Fibroblast of lung (primary cell): Measurements from ENCODE around the gene FOXL1. TPM values are rescaled to one million over a fixed set of nuclear protein-coding genes. Genes with fewer than 3 reads are reported as not detected.
A peak's percentile ranks its signal among the peaks of the same experiment; 100 is the strongest.

Experiments
- DNase-seq, 2 donors: peaks; one replicate each; pipeline versions ENCODE4 v3.0.0 to v3.0.0-alpha.2; 2010; ENCODE audit warnings: low read depth in 2 of 2
- H2AFZ ChIP-seq: 2 replicates; pipeline ENCODE4 v1.5.1; 2012; ENCODE audit warnings: low read length, control low read depth, inconsistent platforms
- H3K27ac ChIP-seq: 2 replicates; pipeline ENCODE4 v1.5.1; 2011; ENCODE audit warnings: low read length, control low read depth; ENCODE audit not compliant: insufficient read depth
- H3K27me3 ChIP-seq: 2 replicates; pipeline ENCODE4 v1.5.1; 2011; ENCODE audit warnings: mild to moderate bottlenecking, low read length; ENCODE audit not compliant: control insufficient read depth, insufficient read depth
- H3K36me3 ChIP-seq: 2 replicates; pipeline ENCODE4 v1.5.1; 2011; ENCODE audit warnings: low read length; ENCODE audit not compliant: control insufficient read depth, insufficient read depth
- H3K4me1 ChIP-seq: 2 replicates; pipeline ENCODE4 v1.5.1; 2011; ENCODE audit warnings: low read length; ENCODE audit not compliant: control insufficient read depth, insufficient read depth; ENCODE audit errors: extremely low read depth
- H3K4me2 ChIP-seq: 2 replicates; pipeline ENCODE4 v1.5.1; 2011; ENCODE audit warnings: low read length, control low read depth; ENCODE audit not compliant: insufficient read depth; ENCODE audit errors: extremely low read depth
- H3K4me3 ChIP-seq, 4 experiments: fragments of 200-600 bp in 1 of 4; sonication (generic) in 1 of 4; replicated peaks in 1 of 4; 2 replicates each; pipeline ENCODE4 v1.5.1; 2011 to 2016; ENCODE audit warnings: low read length in 4 of 4, low read depth in 3 of 4, mild to moderate bottlenecking in 3 of 4, control low read depth in 2 of 4, inconsistent platforms in 1 of 4, mixed read lengths in 1 of 4; ENCODE audit not compliant: insufficient read depth in 1 of 4; ENCODE audit errors: control extremely low read depth in 1 of 4
- H3K79me2 ChIP-seq: 2 replicates; pipeline ENCODE4 v1.5.1; 2012; ENCODE audit warnings: mild to moderate bottlenecking, low read length, inconsistent platforms; ENCODE audit not compliant: control insufficient read depth, insufficient read depth
- H3K9ac ChIP-seq: 2 replicates; pipeline ENCODE4 v1.5.1; 2011; ENCODE audit warnings: mild to moderate bottlenecking, low read length, control low read depth; ENCODE audit not compliant: insufficient read depth
- H3K9me3 ChIP-seq: 2 replicates; pipeline ENCODE4 v1.5.1; 2012; ENCODE audit warnings: low read depth, low read length; ENCODE audit not compliant: control insufficient read depth, insufficient read depth
- H4K20me1 ChIP-seq: 2 replicates; pipeline ENCODE4 v1.5.1; 2011; ENCODE audit warnings: low read length; ENCODE audit not compliant: control insufficient read depth, insufficient read depth; ENCODE audit errors: extremely low read depth
- CTCF ChIP-seq, 2 donors: IDR thresholded peaks in 1 of 2; conservative IDR thresholded peaks in 1 of 2; 1 replicate in 1 of 2; 2 replicates in 1 of 2; pipeline ENCODE4 v1.5.1; 2011 to 2012; ENCODE audit warnings: low read length in 2 of 2, control low read depth in 1 of 2, inconsistent platforms in 1 of 2, low read depth in 1 of 2, mild to moderate bottlenecking in 1 of 2
- EZH2 ChIP-seq: IDR thresholded peaks from 2 replicates; pipeline ENCODE4 v1.5.1; 2012; ENCODE audit warnings: low read length, control low read depth, mild to moderate bottlenecking; ENCODE audit errors: missing control alignments
- polyA plus RNA-seq, 2 donors: library from polyadenylated mRNA; depleted of rRNA in 1 of 2; stranded (reverse) in 1 of 2; unstranded in 1 of 2; fragments of >200 nt; gene quantifications; 2 replicates each; pipeline ENCODE4 v1.2.1, GENCODE V29; 2011 to 2012; ENCODE audit warnings: missing spikeins in 1 of 2
- total RNA-seq: library from RNA; depleted of rRNA; stranded (reverse); fragments of >200 nt; gene quantifications from 2 replicates; pipeline ENCODE4 v1.2.1, GENCODE V29; 2014

Gene FOXL1
- total and polyA plus RNA-seq, 2 donors (not counting 1 experiment from before 2014, with no cell fraction given), result 5.9 to 27.4 TPM

GRCh38 chr16:86594721-86595120 is 16.4 kb downstream of the FOXL1 start:
- H3K4me2 ChIP-seq, result peak overlapping the region; percentile 9
- TF ChIP-seq EZH2 (no peak), CTCF (conservative IDR thresholded peaks at IDR 0.05 in 1 of 2, IDR thresholded peaks at IDR 0.05 in 1 of 2; ENCODE audit: low read depth in 1 of 2, low read length in 2 of 2) (no peak)

GRCh38 chr16:86595983-86596605 is 17.7 kb downstream of the FOXL1 start:
- H3K4me1 ChIP-seq, result peaks cover 5% of the 10 kb centered on the region
- H3K9ac ChIP-seq, result no peak overlapping the region
- H3K9me3 ChIP-seq, result no peaks in the 10 kb centered on the region
- no peaks in the 10 kb centered on the region for H3K36me3 ChIP-seq
- H3K27me3 ChIP-seq, result no peaks in the 10 kb centered on the region
- H3K4me3 ChIP-seq, result no peak overlapping the region
- H2AFZ ChIP-seq, result no peak overlapping the region
- no peaks in the 10 kb centered on the region for H4K20me1 ChIP-seq
- H3K27ac ChIP-seq, result no peak overlapping the region
- peak in 1 of 2 donors; percentile 67 for DNase-seq
- no peak for TF ChIP-seq CTCF (conservative IDR thresholded peaks at IDR 0.05 in 1 of 2, IDR thresholded peaks at IDR 0.05 in 1 of 2; ENCODE audit: low read depth in 1 of 2, low read length in 2 of 2)
- TF ChIP-seq EZH2, result no peak
- no peaks in the 10 kb centered on the region for H3K79me2 ChIP-seq
- H3K4me2 ChIP-seq, result no peak overlapping the region

More at GRCh38 chr16:86594721-86595120, 16.4 kb downstream of the FOXL1 start:
- H3K27ac ChIP-seq, result no peak overlapping the region
- H3K9me3 ChIP-seq, result no peaks in the 10 kb centered on the region
- H3K27me3 ChIP-seq, result no peaks in the 10 kb centered on the region
- H2AFZ ChIP-seq, result no peak overlapping the region
- H4K20me1 ChIP-seq, result no peaks in the 10 kb centered on the region
- H3K36me3 ChIP-seq, result no peaks in the 10 kb centered on the region
- H3K9ac ChIP-seq, result no peak overlapping the region
- H3K4me1 ChIP-seq, result peaks cover 18% of the 10 kb centered on the region
- H3K79me2 ChIP-seq, result no peaks in the 10 kb centered on the region
- H3K4me3 ChIP-seq, result no peak overlapping the region
- peak; percentile 39 to 78 for DNase-seq

- no peak for TF ChIP-seq EZH2
- no peak for TF ChIP-seq CTCF (conservative IDR thresholded peaks at IDR 0.05 in 1 of 2, IDR thresholded peaks at IDR 0.05 in 1 of 2; ENCODE audit: low read depth in 1 of 2, low read length in 2 of 2)
- Histone ChIP-seq H3K4me1 (peaks cover 5% of the 10 kb centered on the region), H3K4me2 (no peak overlapping the region), H2AFZ (no peak overlapping the region), H3K9me3 (no peaks in the 10 kb centered on the region), H3K4me3 (no peak overlapping the region), H4K20me1 (no peaks in the 10 kb centered on the region), H3K79me2 (no peaks in the 10 kb centered on the region), H3K9ac (no peak overlapping the region), H3K27me3 (no peaks in the 10 kb centered on the region), H3K36me3 (no peaks in the 10 kb centered on the region), H3K27ac (no peak overlapping the region)
- no peak for DNase-seq
Measured at GRCh38 chr16:86597126-86597879, 19.0 kb downstream of the FOXL1 start.
